NOMO-1 treated with dmso at 0.1 percent for 144 hours (cell line): ENCODE results near the gene GRAP.

ENCODE experiments used
- DNase-seq: peaks from one replicate; lab custom pipeline; 2025; ENCODE audit not compliant: unreplicated experiment; lab: John Stamatoyannopoulos, UW

The GRAP gene

GRCh38 chr17:18986541-18987229, 60.1 kb downstream of the GRAP start:
- DNase-seq, result no peak

GRCh38 chr17:18985475-18985874, 61.3 kb downstream of the GRAP start:
- no peak for DNase-seq

GRCh38 chr17:18984273-18985114, 62.3 kb downstream of the GRAP start:
- no peak for DNase-seq

- no peak for DNase-seq
Observed at GRCh38 chr17:18981642-18982424, 64.9 kb downstream of the GRAP start.

- no peak for DNase-seq
Observed at GRCh38 chr17:18981335-18981641, 65.5 kb downstream of the GRAP start.

- no peak for DNase-seq
Observed at GRCh38 chr17:18980682-18981334, 65.9 kb downstream of the GRAP start.

- no peak for DNase-seq
Observed at GRCh38 chr17:18978655-18979054, 68.1 kb downstream of the GRAP start.

- no peak for DNase-seq
Observed at GRCh38 chr17:18978050-18978449, 68.7 kb downstream of the GRAP start.

- DNase-seq, result no peak
Observed at GRCh38 chr17:18977646-18978045, 69.1 kb downstream of the GRAP start.

GRCh38 chr17:18977021-18977420, 69.7 kb downstream of the GRAP start:
- no peak for DNase-seq

GRCh38 chr17:18976201-18976600, 70.6 kb downstream of the GRAP start:
- DNase-seq, result no peak

GRCh38 chr17:18975597-18975996, 71.2 kb downstream of the GRAP start:
- DNase-seq, result no peak

GRCh38 chr17:18974407-18975149, 72.2 kb downstream of the GRAP start:
- DNase-seq, result no peak

GRCh38 chr17:18971801-18972200, 75.0 kb downstream of the GRAP start:
- DNase-seq, result no peak
